Stomach smooth muscle (tissue), 2 donors: ENCODE measurements around the gene PCDHGA6.
"Not testable (repeated sequence)": the region's sequence is repeated elsewhere in the genome, so short reads cannot be mapped to it uniquely, and the experiment has no call there.

Experiments used
- H3K27ac ChIP-seq: one replicate; pipeline ENCODE4 v1.7.0; 2013; ENCODE audit warnings: mild to moderate bottlenecking, low read length, inconsistent platforms
- H3K27me3 ChIP-seq, 2 donors: one replicate each; pipeline ENCODE4 v1.7.0; 2013; ENCODE audit warnings: low read length in 2 of 2; ENCODE audit not compliant: insufficient read depth in 2 of 2, control insufficient read depth in 1 of 2
- H3K36me3 ChIP-seq, 2 donors: one replicate each; pipeline ENCODE4 v1.7.0; 2013; ENCODE audit warnings: low read length in 2 of 2; ENCODE audit not compliant: control insufficient read depth in 2 of 2, insufficient read depth in 2 of 2
- H3K4me1 ChIP-seq: one replicate; pipeline ENCODE4 v1.7.0; 2013; ENCODE audit warnings: low read length; ENCODE audit not compliant: control insufficient read depth, insufficient read depth
- H3K4me3 ChIP-seq, 2 donors: one replicate each; pipeline ENCODE4 v1.7.0; 2013; ENCODE audit warnings: low read length in 2 of 2
- H3K9ac ChIP-seq, 2 donors: one replicate each; pipeline ENCODE4 v1.7.0; 2013; ENCODE audit warnings: low read length in 2 of 2, mild to moderate bottlenecking in 1 of 2
- H3K9me3 ChIP-seq, 2 donors: one replicate each; pipeline ENCODE4 v1.7.0; 2013; ENCODE audit warnings: low read length in 2 of 2; ENCODE audit not compliant: control insufficient read depth in 2 of 2
- donor health status: healthy.
- donor health status: Pancreatic carcinoma.

Gene PCDHGA6

GRCh38 chr5:141382469-141383294, 9.0 kb downstream of the PCDHGA6 start, which contains the start of gene PCDHGA7:
Gene PCDHGA7 (plus strand): TSS chr5:141382742. CDS start chr5:141382900, 158 bp downstream.
- Histone ChIP-seq H3K4me1 (no peaks in the 10 kb centered on the region), H3K9ac (no peak within 1 kb of the TSS), H3K27ac (no peak within 1 kb of the TSS), H3K9me3 (peaks cover 34 to 60% of the 10 kb centered on the region in 2 donors), H3K36me3 (peaks cover 0 to 3% of the 10 kb centered on the region in 2 donors), H3K27me3 (no peaks in the 10 kb centered on the region), H3K4me3 (peak within 1 kb of the TSS; percentile 56 to 58)

DNA sequence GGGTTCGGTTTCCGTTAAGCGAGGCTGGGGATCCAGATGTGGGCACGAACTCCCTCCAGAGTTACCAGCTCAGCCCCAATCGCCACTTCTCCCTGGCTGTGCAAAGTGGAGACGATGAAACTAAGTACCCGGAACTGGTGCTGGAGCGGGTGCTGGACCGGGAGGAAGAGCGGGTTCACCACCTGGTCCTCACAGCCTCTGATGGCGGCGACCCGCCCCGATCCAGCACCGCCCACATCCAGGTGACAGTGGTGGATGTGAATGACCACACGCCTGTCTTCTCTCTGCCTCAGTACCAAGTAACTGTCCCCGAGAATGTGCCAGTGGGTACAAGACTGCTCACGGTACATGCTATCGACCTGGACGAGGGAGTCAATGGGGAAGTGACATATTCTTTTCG, 9.7 kb downstream of the PCDHGA6 start:
- no peaks in the 10 kb centered on the region for H3K4me1 ChIP-seq
- H3K9me3 ChIP-seq, result peaks cover 36 to 59% of the 10 kb centered on the region in 2 donors
- H3K9ac ChIP-seq, result no peak overlapping the region
- peak overlapping the region; percentile 56 to 58 for H3K4me3 ChIP-seq
- H3K27me3 ChIP-seq, result no peaks in the 10 kb centered on the region
- peaks cover 0 to 3% of the 10 kb centered on the region in 2 donors for H3K36me3 ChIP-seq
- no peak overlapping the region for H3K27ac ChIP-seq

DNA sequence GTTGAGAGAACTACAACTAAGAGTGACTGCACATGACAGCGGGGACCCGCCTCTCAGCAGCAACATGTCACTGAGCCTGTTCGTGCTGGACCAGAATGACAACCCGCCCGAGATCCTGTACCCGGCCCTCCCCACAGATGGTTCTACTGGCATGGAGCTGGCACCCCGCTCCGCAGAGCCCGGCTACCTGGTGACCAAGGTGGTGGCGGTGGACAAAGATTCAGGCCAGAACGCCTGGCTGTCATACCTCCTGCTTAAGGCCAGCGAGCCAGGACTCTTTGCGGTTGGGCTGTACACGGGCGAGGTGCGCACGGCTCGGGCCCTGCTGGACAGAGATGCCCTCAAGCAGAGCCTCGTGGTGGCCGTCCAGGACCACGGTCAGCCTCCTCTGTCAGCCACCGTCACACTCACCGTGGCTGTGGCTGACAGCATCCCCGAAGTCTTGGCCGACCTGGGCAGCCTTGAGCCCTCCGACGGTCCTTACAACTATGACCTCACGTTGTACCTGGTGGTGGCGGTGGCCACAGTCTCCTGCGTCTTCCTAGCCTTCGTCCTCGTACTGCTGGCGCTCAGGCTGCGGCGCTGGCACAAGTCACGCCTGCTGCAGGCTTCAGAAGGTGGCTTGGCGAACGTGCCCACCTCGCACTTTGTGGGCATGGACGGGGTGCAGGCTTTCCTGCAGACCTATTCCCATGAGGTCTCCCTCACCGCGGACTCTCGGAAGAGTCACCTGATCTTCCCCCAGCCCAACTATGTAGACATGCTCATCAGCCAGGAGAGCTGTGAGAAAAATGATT, 11.0 kb downstream of the PCDHGA6 start:
- peaks cover 44 to 73% of the 10 kb centered on the region in 2 donors for H3K9me3 ChIP-seq

DNA sequence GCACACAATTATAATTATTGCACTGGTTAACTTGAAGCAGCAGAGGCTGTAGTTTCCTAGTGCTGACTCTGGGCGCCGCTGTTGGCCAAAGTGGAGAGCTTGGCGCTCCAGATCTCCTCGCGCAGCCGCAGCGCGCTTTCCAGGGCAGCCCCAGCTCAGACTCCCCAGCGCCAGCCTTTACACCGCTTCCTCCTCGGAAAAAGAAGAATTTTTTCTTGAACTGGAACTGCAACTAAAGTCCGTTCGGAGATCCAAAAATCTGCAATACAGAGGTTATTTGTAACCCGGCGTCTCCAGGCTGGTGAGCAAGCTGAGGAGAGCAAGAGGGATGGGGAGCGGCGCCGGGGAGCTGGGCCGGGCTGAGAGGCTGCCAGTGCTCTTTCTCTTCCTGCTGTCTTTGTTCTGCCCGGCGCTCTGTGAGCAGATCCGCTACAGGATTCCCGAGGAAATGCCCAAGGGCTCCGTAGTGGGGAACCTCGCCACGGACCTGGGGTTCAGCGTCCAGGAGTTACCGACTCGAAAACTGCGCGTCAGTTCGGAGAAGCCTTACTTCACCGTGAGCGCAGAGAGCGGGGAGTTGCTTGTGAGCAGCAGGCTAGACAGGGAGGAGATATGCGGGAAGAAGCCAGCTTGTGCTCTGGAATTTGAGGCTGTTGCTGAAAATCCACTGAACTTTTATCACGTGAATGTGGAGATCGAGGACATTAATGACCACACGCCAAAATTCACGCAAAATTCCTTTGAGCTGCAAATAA, 14.0 kb downstream of the PCDHGA6 start, which contains the start of gene PCDHGB4:
PCDHGB4 (plus strand) TSS at position 142 of the 755 bp plus-strand sequence; CDS start at position 329, 187 bp downstream.
- H3K27me3 ChIP-seq, result not testable (repeated sequence)
- Histone ChIP-seq H3K4me3 (peak within 1 kb of the TSS; percentile 29 to 38), H3K9me3 (peaks cover 52 to 77% of the 10 kb centered on the region in 2 donors)

More for the DNA sequence above, 11.0 kb downstream of the PCDHGA6 start:
- Histone ChIP-seq H3K27ac (no peak overlapping the region), H3K4me1 (no peaks in the 10 kb centered on the region), H3K9ac (no peak overlapping the region), H3K4me3 (peak overlapping the region in 1 of 2 donors; percentile 58), H3K27me3 (no peaks in the 10 kb centered on the region), H3K36me3 (peaks cover 0 to 3% of the 10 kb centered on the region in 2 donors)

GRCh38 chr5:141388661-141389060, 15.0 kb downstream of the PCDHGA6 start:
- H3K36me3 ChIP-seq, result peaks cover 0 to 3% of the 10 kb centered on the region in 2 donors
- no peak overlapping the region for H3K27ac ChIP-seq
- H3K4me3 ChIP-seq, result peak overlapping the region in 1 of 2 donors; percentile 38
- peaks cover 52 to 77% of the 10 kb centered on the region in 2 donors for H3K9me3 ChIP-seq
- H3K27me3 ChIP-seq, result peaks cover 0 to 3% of the 10 kb centered on the region in 2 donors
- no peaks in the 10 kb centered on the region for H3K4me1 ChIP-seq
- no peak overlapping the region for H3K9ac ChIP-seq

More for the DNA sequence above, 14.0 kb downstream of the PCDHGA6 start, which contains the start of gene PCDHGB4:
- not testable (repeated sequence) for H3K4me1 ChIP-seq, H3K27ac ChIP-seq, H3K36me3 ChIP-seq, H3K9ac ChIP-seq

DNA sequence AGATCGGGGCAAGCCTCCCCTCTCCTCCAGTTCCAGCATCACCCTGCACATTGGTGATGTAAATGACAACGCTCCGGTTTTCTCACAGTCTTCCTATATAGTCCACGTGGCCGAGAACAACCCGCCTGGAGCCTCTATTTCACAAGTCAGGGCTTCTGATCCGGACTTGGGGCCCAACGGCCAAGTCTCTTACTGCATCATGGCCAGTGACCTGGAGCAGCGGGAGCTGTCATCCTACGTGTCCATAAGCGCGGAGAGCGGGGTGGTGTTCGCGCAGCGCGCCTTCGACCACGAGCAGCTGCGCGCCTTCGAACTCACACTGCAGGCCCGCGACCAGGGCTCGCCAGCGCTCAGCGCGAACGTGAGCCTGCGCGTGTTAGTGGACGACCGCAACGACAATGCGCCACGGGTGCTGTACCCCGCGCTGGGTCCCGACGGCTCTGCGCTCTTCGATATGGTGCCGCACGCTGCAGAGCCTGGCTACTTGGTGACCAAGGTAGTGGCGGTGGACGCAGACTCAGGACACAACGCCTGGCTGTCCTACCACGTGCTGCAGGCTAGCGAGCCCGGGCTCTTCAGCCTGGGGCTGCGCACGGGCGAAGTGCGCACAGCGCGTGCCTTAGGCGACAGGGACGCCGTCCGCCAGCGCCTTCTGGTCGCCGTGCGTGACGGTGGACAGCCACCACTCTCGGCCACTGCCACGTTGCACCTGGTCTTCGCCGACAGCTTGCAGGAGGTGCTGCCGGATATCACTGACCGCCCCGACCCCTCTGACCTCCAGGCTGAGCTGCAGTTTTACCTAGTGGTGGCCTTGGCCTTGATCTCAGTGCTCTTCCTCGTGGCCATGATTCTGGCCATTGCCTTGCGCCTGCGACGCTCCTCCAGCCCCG, 15.7 kb downstream of the PCDHGA6 start:
- H3K36me3 ChIP-seq, result peaks cover 0 to 3% of the 10 kb centered on the region in 2 donors
- H3K9me3 ChIP-seq, result peaks cover 49 to 75% of the 10 kb centered on the region in 2 donors
- H3K9ac ChIP-seq, result no peak overlapping the region
- peaks cover 0 to 3% of the 10 kb centered on the region in 2 donors for H3K27me3 ChIP-seq
- peak overlapping the region; percentile 29 to 38 for H3K4me3 ChIP-seq
- H3K4me1 ChIP-seq, result no peaks in the 10 kb centered on the region
- no peak overlapping the region for H3K27ac ChIP-seq

- no peak within 1 kb of the TSS for H3K27ac ChIP-seq
- peaks cover 0 to 3% of the 10 kb centered on the region in 2 donors for H3K27me3 ChIP-seq
- H3K36me3 ChIP-seq, result peaks cover 2 to 3% of the 10 kb centered on the region in 2 donors
- H3K9me3 ChIP-seq, result peaks cover 37 to 75% of the 10 kb centered on the region in 2 donors
- H3K9ac ChIP-seq, result no peak within 1 kb of the TSS
- H3K4me3 ChIP-seq, result peak within 1 kb of the TSS; percentile 15 to 37
- no peaks in the 10 kb centered on the region for H3K4me1 ChIP-seq
These were observed 18.9 kb downstream of the PCDHGA6 start, which contains the start of gene PCDHGA8 for GRCh38 chr5:141392429-141393198. Gene PCDHGA8 (plus strand): TSS chr5:141392633. CDS start chr5:141392814, 181 bp downstream.

- Histone ChIP-seq H3K9ac (no peak overlapping the region), H3K27ac (no peak overlapping the region), H3K4me1 (no peaks in the 10 kb centered on the region), H3K36me3 (peaks cover 2 to 3% of the 10 kb centered on the region in 2 donors), H3K9me3 (peaks cover 35 to 76% of the 10 kb centered on the region in 2 donors), H3K4me3 (peak overlapping the region in 1 of 2 donors; percentile 31), H3K27me3 (peaks cover 0 to 3% of the 10 kb centered on the region in 2 donors)
These were observed 19.6 kb downstream of the PCDHGA6 start for GRCh38 chr5:141393267-141393666.
